ENCODE measurements around the gene CMTM7. TPM values are rescaled to one million over a fixed set of nuclear protein-coding genes. Genes with fewer than 3 reads are reported as not detected.
A peak's percentile ranks its signal among the peaks of the same experiment; 100 is the strongest.

The CMTM7 gene
- total and polyA plus RNA-seq, 2 of the 13 experiments (the other 11 are each of a cell fraction or from before 2014, with no cell fraction given), result 20.9 to 21.4 TPM

- TF ChIP-seq LRRFIP1 (CRISPR knock-in tag; conservative IDR thresholded peaks at IDR 0.05) (no peak), CSRNP1 (CRISPR knock-in tag; IDR thresholded peaks at IDR 0.05) (no peak), HINFP (CRISPR knock-in tag; IDR thresholded peaks at IDR 0.05; ENCODE audit: low read depth) (no peak)
These were observed 60.4 kb downstream of the CMTM7 start (continued) for GRCh38 chr3:32452009-32452408.

- intact Hi-C loops (cut with micrococcal nuclease; ENCODE audit: unreplicated experiment), result no loop called here
- TF ChIP-seq ZNF597 (CRISPR knock-in tag; IDR thresholded peaks at IDR 0.05) (no peak), NFE2L2 (IDR thresholded peaks at IDR 0.05; ENCODE audit: low read length) (peak; percentile 63)
- DNase-seq (ENCODE audit: low spot score) (no peak), ATAC-seq (no peak), FAIRE-seq (no peak)
- in situ Hi-C loops (cut with HindIII; ENCODE audit: extremely low pct_ligation_motif_present, low pct_unique_long_range_greater_than_20kb), result no loop called here
- Histone ChIP-seq H3K4me1 (ENCODE audit: insufficient read depth, low read length) (no peaks in the 10 kb centered on the region), H3K4me3 (replicated peaks in 1 of 3; ENCODE audit: insufficient read depth in 1 of 3, low read depth in 2 of 3, low read length in 3 of 3) (no peak overlapping the region), H3K36me3 (replicated peaks in 1 of 2; ENCODE audit: control insufficient read depth in 1 of 2, insufficient read depth in 2 of 2, low read length in 2 of 2) (peaks cover 11 to 54% of the 10 kb centered on the region in 2 experiments; a peak in 4 of 5 replicates), H3K79me2 (ENCODE audit: insufficient read depth, low read length) (no peaks in the 10 kb centered on the region), H2AFZ (ENCODE audit: low read length) (no peak overlapping the region), H4K20me1 (ENCODE audit: insufficient read depth, low read length) (no peaks in the 10 kb centered on the region), H3K9me3 (ENCODE audit: low read length) (no peaks in the 10 kb centered on the region), H3K9ac (ENCODE audit: insufficient read depth, low read depth, low read length) (no peak overlapping the region), H3K27me3 (ENCODE audit: control insufficient read depth in 1 of 2, insufficient read depth in 2 of 2, low read length in 2 of 2) (no peaks in the 10 kb centered on the region), H3K4me2 (ENCODE audit: low read depth, low read length) (no peak overlapping the region), H3K27ac (ENCODE audit: extremely low read length, insufficient read depth, low read length) (no peak overlapping the region)
- BruUV-seq (replicated peaks), result no TSS peak
- POLR2A ChIA-PET, result no interaction called here
- CTCF ChIA-PET (ENCODE audit: low intra/inter-chr PET ratio, low total read pairs), result no interaction called here
- 97% methylated on average over 5 of the region's 5 CpGs for WGBS (ENCODE audit: low lambda C conversion rate)
These were observed 61.7 kb downstream of the CMTM7 start for GRCh38 chr3:32453346-32453745.
